ENCODE results near the gene TMEM151B. TPM values are rescaled to one million over a fixed set of nuclear protein-coding genes. Genes with fewer than 3 reads are reported as not detected.
"Not testable (repeated sequence)": the region's sequence is repeated elsewhere in the genome, so short reads cannot be mapped to it uniquely, and the experiment has no call there.

Gene TMEM151B
- total RNA-seq, 1 donor from 2014 or later: not detected

DNA sequence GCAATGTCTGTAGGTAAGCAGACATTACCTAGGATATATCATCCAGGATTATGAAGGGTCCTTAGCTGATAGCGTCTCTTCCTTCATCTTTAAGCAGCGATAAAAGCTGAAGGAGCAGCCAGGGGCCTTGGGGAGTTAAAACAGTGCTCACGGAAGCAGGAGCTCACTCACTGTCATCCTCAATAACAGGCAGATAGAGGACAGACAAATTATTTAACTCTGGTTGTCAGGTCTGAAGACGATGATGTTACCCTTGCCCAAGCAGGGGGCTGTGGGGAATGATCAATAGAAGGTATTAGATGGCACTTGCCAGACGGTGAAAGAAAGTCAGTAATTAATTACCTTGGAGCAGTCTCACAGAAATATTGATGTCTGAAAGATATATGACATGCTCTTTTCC, 59.6 kb downstream of the TMEM151B start:
- no peak for DNase-seq (ENCODE audit: low spot score)

DNA sequence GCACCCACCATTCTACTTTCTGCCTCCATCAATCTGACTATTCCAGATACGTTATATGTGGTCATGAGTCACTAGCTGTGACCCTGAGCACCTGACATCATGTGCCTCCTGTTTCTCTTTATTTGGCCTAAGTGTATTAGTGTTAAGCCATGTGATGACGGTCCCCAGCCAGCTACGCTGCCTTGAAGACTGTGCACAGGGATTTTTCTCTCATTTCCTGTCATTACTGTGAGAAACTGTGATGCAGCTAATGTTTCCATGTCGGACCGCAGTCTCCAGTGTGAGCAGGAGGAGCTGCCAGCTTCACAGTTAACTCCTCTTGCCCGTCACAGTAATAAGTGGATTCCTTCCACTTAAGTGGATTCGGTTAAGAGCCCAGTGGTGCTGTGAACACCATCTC, 62.3 kb downstream of the TMEM151B start:
- DNase-seq (ENCODE audit: low spot score): no peak

GRCh38 chr6:44333273-44333919, 63.1 kb downstream of the TMEM151B start:
- DNase-seq (ENCODE audit: low spot score): no peak

DNA sequence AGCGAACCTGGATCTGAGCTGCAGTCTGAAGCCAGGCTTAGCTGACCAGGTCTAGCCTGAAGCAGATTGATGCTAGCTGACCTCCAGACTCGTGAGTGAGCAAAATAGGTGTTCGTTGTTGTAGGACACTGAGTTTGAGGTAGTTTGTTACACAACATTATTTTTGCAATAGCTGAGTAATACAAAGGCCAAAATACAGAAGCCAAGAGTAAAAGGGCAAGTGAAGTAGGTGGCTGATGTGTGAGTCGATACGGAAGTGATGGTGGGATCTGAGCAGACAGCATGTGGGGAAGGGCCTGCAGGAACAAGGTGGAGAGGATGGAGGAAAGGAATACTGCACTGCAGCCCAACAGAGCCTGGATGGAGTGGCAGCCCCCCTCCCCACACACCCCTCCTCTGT, 63.7 kb downstream of the TMEM151B start:
- no peak for DNase-seq (ENCODE audit: low spot score)

GRCh38 chr6:44335631-44336030, 65.4 kb downstream of the TMEM151B start:
- DNase-seq (ENCODE audit: low spot score): no peak

- no peak for DNase-seq (ENCODE audit: low spot score)
Measured at GRCh38 chr6:44338228-44339122, 68.2 kb downstream of the TMEM151B start.

GRCh38 chr6:44339301-44339700, 69.1 kb downstream of the TMEM151B start:
- DNase-seq (ENCODE audit: low spot score): no peak

DNA sequence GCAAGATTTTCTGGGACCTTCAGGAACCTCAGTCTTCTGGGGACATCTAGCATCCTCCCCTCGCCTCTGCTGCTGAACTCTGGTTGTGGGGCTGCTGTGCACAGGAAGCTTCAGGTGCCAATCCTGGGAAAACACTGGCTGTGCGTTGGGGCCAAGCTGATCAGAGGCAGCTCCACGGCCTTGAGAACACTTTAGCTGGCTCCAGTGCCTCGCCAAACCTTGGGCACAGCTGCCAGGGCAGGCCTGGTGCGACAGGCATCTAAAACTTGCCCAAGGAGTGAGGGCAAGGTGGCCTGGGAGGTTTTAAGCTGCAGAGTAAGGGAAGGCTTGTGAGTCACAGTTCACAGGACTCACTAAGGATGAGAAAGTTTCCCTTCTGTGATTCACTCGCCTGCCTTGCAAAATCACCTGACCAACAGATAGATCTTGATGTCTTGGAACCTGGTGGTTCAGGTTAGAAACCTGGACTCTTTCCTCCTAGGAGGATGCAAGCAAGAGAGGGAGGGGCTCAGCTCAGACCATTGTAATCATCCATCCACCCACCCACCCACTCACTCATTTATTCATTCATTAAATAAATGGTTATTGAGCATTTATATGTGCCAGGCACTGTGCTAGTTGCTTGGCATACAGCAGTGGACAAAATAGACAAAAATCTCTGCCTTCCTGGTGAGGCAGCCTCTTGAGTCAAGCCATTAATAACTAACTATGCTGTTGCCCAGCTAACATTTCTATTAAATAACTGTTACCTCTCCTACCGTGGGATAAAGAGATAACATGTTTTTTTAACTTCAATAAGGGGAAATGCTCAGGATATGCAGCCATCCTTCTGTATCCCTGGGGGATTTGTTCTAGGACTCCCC, 69.7 kb downstream of the TMEM151B start:
- no peak for DNase-seq (ENCODE audit: low spot score)

- DNase-seq (ENCODE audit: low spot score): no peak
Measured at GRCh38 chr6:44341095-44341890, 71.0 kb downstream of the TMEM151B start.

DNA sequence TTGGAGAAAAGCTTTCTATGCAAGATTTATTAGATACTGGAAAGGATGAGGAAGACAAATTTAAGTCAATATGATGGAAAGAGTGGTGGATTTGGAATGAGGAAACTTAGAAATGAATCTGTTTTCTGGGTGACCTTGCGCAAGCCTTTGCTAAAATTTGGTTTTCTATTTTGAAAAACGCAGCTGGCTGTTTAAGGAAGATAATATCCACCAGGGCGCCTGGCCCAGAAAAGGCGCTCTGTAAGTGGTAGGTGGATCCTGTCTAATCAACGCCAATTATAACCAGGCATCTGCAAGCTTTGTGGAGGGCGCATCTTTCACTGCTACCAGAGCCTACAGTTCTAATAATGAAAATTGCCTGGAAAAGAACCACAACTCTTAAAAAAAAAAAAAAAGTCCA, 71.8 kb downstream of the TMEM151B start:
- no peak for DNase-seq (ENCODE audit: low spot score)

DNA sequence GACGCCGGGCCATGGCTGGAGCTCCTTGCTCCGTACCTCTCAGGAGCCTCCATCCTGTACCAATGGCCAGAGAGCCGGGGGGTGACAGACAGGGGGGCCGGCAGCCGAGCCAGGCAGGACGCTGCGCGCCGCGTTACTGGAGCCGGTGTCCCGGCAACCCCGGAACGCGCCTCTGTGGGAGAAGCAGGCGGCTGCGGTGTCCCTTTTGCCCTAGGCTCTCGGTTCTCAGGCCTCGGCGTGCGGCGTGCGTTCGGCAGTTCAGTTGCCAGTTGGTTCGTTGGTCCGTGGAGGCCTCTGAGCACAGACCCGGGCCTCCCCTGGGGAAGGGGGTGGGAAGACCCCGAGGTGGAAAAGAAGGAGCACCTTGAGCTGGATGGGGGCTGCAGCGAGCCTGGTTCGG, 72.2 kb downstream of the TMEM151B start, which contains the start of gene SPATS1:
TSS of gene SPATS1 (plus strand) at position 162 of the 400 bp plus-strand sequence. CDS start 446 bp downstream, outside the sequence.
- DNase-seq (ENCODE audit: low spot score): no peak

GRCh38 chr6:44346818-44347217, 76.6 kb downstream of the TMEM151B start:
- not testable (repeated sequence) for DNase-seq (ENCODE audit: low spot score)

DNA sequence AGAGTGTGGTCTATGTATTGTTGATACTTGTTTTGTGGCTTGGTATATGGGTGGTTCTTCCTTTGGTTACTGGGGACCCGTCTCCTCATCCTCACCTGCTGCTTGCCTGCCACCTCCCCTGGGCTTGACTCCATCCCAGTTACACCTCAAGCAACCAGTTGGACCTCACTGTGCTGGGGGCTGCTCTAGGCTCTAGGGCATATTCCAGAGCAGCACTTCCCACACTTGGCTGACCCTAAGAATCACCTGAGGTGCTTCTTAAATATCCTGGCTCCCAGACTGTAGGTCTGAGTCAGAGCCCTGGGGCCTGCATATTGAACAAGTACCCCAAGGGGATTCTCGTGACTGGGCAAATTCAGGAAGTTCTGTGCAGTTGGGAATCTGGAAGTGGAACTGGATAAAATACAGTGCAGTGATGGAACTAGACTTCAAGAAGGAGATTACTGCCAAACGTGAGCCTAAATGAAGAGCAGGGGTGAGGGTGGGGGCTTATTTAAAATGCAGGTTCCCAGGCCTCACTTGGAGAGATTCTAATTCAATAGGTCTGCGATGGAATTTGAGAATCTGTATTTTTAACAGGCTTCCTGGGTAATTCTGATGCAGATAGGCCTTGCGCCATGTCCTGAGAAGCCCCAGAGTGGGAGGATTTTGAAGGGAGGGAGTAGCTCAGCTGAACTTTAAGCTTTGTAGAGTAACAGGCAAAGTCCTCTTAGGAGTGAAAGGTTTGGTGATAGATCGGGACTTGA, 79.8 kb downstream of the TMEM151B start:
- no peak for DNase-seq (ENCODE audit: low spot score)

- not testable (repeated sequence) for DNase-seq (ENCODE audit: low spot score)
Measured at GRCh38 chr6:44350650-44350994, 80.4 kb downstream of the TMEM151B start.

DNA sequence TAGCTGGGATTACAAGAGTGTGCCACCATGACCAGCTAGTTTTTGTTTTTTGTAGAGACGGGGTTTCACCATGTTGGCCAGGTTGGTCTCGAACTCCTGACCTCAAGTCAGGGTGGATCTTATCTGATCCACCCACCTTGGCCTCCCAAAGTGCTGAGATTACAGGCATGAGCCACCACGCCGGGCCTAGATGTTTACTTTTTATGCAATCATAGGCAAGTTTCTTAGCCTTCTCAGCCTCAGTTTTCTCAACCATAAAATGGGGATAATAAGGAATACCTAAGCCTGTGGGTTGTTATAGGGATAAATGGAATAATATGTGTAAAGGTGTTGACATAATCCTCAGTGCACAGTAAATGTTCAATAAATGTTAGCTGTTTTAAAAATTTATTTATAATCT, 82.0 kb downstream of the TMEM151B start:
- DNase-seq (ENCODE audit: low spot score): no peak

GRCh38 chr6:44353336-44353735, 83.1 kb downstream of the TMEM151B start:
- DNase-seq (ENCODE audit: low spot score): no peak

- no peak for DNase-seq (ENCODE audit: low spot score)
Measured at GRCh38 chr6:44355640-44356039, 85.4 kb downstream of the TMEM151B start.

DNA sequence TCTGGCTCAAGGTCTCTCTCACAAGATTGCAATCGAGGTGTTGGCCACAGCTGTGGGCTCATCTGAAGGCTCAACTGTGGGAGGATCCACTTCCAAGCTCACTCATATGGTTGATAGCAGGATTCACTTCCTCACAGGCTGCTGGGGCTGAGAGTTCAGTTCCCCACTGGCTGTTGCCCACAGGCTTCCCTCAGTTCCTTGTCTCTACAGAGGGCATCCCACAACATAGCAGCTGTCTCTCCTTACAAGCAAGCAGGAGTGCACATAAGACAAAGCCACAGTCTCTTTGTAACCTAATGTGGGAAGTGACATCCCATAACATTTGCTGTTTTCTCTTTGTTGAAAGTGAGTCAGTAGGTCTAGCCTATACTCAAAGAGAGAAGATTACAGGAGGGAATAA, 86.2 kb downstream of the TMEM151B start:
- no peak for DNase-seq (ENCODE audit: low spot score)

Measured in mesenteric fat pad (tissue), 1 donor.